GM18520 (cell line): Measurements from ENCODE around the gene SPATA31C1.
"Not testable (repeated sequence)": the region's sequence is repeated elsewhere in the genome, so short reads cannot be mapped to it uniquely, and the experiment has no call there.

Source experiments
- ATAC-seq: cut with Tn5 transposase; IDR thresholded peaks from one replicate; pipeline ENCODE4 v1.9.1; 2021; ENCODE audit not compliant: unreplicated experiment

The SPATA31C1 gene

DNA sequence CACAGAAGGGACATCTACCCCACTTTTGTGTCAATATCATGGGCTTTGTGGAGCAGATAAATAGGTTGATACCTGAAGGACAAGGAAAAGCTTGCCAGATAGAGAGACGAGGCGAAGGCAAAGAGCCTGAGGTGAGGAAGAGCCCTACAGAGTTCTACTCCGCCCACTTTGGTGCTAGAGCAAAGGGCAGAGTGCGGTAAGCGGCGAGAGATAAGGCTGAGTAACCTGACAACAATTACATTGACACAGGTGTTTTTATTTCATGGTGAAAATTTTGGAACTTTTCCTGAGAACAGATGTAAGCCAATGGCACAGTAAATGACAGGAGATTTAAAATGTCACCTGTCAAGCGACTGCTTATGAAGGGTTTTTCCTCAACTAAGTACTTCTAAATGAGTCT, 16.7 kb downstream of the SPATA31C1 start:
- ATAC-seq = not testable (repeated sequence)

- not testable (repeated sequence) for ATAC-seq
Observed at GRCh38 chr9:87937352-87937751, 19.6 kb downstream of the SPATA31C1 start.

- not testable (repeated sequence) for ATAC-seq
Observed at GRCh38 chr9:87937918-87938317, 20.2 kb downstream of the SPATA31C1 start.

DNA sequence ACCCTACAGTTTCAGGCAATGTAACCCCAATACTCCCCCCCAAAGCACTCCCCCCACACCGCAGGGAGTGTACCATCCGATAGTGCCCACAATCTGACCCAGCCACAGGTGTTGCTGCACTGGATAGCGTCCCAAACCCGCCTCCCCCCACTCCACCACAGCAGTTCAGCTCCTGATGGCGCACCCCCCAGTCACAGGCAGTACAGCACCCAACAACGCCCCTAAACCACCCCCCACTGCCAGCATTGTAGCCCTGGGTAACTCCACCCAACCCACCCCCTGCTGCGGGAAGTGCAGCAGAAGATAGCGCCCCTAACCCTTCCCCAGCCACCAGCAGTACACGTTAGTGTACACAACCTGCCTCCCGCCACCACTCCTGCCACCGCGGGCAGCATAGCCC, 20.6 kb downstream of the SPATA31C1 start:
- not testable (repeated sequence) for ATAC-seq

DNA sequence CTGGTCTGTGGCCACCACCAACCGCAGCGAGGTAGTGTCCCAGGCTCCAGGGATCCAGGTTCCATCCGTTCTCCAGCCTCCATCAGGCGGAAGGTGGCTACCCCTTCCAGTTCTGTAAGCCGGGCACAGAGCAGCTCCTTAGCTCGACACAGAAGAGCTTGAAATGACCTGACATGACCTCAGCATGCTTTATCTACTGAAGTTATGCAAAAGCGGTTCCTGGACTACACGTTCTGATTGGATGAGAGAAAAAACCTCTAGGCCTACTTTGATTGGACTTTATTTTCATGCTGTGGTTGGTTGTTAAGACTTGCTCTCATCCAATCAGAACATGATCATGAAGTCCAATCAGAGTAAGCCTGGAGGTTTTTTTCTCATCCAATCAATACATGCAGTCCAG, 21.3 kb downstream of the SPATA31C1 start:
- not testable (repeated sequence) for ATAC-seq

DNA sequence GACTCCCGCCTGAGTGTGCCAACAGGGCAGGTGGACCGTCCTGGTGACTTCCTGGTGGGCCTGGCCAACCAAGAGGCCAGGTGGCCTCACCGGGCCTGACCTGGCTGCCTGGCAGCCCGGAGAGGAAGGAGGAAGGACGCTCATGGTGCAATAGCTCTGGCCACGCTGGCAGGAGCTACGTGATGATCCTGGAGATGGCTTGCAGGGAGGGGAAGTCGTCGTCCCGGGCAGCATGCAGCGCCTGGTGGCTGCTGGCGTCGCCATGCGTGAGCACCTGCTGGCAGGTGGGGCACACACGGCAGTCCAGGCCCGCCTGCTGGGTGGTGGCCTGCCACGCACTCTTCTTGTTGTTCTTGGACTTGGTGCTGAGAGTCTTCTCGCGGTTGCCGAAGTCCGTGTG, 26.3 kb downstream of the SPATA31C1 start:
- no peak for ATAC-seq

- ATAC-seq = no peak
Observed at GRCh38 chr9:87944682-87945081, 26.9 kb downstream of the SPATA31C1 start.

GRCh38 chr9:87950296-87950695, 32.5 kb downstream of the SPATA31C1 start:
- no peak for ATAC-seq

DNA sequence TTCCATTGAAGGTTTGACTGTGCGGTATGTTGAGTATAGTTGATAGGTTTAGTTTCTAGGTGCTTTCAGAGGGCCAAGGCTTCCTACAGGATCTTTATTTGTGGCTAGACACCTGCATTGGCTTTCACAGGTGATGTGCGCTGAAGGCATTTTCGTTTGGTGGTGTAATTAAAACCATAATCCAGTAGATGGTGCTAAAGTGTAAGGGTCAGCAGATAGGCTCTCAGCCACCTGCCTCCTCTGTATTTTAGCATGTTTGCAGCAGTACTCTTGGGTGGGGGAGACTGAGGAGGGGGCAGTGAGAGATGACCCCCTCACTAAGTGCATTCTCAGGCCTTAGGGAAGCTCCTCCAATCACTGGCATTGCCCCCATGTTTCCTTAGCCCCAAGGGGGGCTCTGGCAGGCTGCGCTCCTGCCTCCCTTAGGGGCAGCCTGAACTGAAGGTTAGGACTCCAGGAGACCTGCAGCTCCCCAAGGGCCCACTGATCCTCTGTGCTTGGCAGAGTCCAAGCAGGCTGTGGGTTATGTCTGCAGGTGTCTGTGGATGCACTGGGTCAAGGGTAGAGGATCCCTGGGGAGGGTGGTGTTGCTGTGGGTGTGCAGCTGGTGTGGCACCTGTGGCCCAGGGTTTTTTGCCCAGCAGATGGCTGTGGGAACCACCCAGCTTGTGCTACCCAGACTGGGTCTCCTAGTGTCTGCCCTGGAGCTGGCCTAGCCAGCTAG, 33.2 kb downstream of the SPATA31C1 start:
- no peak for ATAC-seq

- ATAC-seq = no peak
Observed at GRCh38 chr9:87954230-87954629, 36.5 kb downstream of the SPATA31C1 start.

GRCh38 chr9:87957839-87958238, 40.1 kb downstream of the SPATA31C1 start:
- no peak for ATAC-seq

- ATAC-seq = no peak
Observed at GRCh38 chr9:87958591-87958990, 40.8 kb downstream of the SPATA31C1 start.

DNA sequence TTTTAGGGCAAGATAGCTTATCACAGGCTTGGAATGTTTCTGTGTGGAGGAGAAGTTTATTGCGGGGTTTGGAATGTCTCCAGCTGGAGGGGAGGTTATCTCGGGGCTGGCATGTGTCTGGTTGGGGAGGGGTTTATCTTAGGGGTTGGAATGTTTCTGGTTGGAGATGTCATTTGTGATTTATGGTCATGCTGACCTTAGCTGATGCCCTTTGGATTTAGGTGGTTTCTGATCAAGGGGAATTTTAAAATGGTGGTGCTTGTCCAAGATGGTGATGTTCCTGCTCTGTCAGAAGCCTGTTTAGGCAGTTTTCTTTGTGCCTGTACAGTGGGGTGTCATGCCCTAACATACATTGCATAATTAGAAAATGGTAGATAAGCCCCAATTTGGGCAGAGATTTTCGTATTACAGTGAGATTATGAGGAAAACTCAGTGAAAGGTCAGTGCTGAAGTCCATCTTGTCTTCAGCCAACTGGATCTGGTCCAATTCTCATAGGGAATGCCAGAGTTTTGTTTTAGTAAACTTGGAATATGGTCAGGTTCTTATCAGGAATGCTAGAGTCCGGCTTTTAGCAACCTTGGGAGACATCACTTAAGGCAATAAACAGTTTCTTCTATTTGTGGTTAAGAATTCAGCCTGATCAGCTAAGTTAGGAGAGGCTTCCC, 42.3 kb downstream of the SPATA31C1 start:
- no peak for ATAC-seq

GRCh38 chr9:87963770-87964169, 46.0 kb downstream of the SPATA31C1 start:
- no peak for ATAC-seq

DNA sequence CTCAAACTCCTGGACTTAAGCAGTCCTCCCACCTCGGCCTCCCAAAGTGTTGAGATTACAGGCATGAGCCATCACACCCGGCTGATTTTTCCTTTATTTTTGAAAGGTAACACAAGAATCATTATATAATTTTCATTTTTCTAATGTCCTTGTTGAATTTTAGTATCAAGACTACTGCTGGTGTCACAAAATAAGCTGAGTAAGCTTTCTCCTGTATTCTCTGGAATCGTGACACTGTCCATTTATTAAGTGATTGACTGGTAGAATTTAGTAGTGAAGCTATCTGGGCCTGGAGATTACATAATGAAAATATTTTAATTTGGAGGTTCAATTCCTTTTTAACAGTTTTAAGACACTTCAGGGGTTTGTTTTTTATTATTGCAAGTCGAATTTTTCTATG, 47.1 kb downstream of the SPATA31C1 start:
- ATAC-seq = no peak

GRCh38 chr9:87968155-87968554, 50.4 kb downstream of the SPATA31C1 start:
- ATAC-seq = no peak

GRCh38 chr9:87970602-87971001, 52.8 kb downstream of the SPATA31C1 start:
- ATAC-seq = no peak

DNA sequence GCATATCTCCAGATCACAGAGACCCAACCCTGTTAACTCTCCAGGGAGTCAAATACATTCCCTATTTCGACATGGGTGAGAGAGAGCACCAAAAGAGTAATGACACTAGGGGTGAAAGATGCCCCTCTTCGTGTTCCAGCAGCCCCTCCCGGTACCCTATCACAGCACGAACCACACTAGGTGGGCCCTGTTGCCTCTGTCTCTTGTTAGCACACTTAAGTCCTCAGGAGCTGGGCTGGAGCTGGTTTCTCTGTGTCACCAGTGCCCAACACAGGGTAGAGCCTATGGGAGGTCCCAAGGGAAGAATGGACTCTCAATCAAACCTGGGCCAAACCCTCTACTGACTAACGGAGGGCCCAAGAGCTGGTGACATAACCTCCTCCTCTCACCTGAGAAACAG, 55.4 kb downstream of the SPATA31C1 start:
- no peak for ATAC-seq
